Duodenal mucosa (tissue), 2 donors: ENCODE results near the gene CORO2B.

Experiments
- H3K27ac ChIP-seq: one replicate; pipeline ENCODE4 v1.7.0; 2013; ENCODE audit warnings: low read depth, low read length
- H3K27me3 ChIP-seq, 2 donors: one replicate each; pipeline ENCODE4 v1.7.0; 2013; ENCODE audit warnings: low read length in 2 of 2, control low read depth in 1 of 2; ENCODE audit not compliant: insufficient read depth in 2 of 2, control insufficient read depth in 1 of 2
- H3K36me3 ChIP-seq, 2 donors: one replicate each; pipeline ENCODE4 v1.7.0; 2013; ENCODE audit warnings: low read length in 2 of 2, control low read depth in 1 of 2; ENCODE audit not compliant: insufficient read depth in 2 of 2, control insufficient read depth in 1 of 2
- H3K4me1 ChIP-seq, 2 donors: one replicate each; pipeline ENCODE4 v1.7.0; 2013; ENCODE audit warnings: low read length in 2 of 2, control low read depth in 1 of 2; ENCODE audit not compliant: insufficient read depth in 2 of 2, control insufficient read depth in 1 of 2
- H3K4me3 ChIP-seq, 2 donors: one replicate each; pipeline ENCODE4 v1.7.0; 2013; ENCODE audit warnings: low read length in 2 of 2, low read depth in 1 of 2
- H3K9ac ChIP-seq, 2 donors: one replicate each; pipeline ENCODE4 v1.7.0; 2013; ENCODE audit warnings: low read length in 2 of 2, low read depth in 1 of 2
- H3K9me3 ChIP-seq, 2 donors: one replicate each; pipeline ENCODE4 v1.7.0; 2013; ENCODE audit warnings: low read length in 2 of 2, control low read depth in 1 of 2; ENCODE audit not compliant: control insufficient read depth in 1 of 2

CORO2B gene

GRCh38 chr15:68572309-68572708 is 6.5 kb upstream of the CORO2B start:
- H3K4me3 ChIP-seq = no peak overlapping the region
- H3K36me3 ChIP-seq = no peaks in the 10 kb centered on the region
- no peak overlapping the region for H3K27ac ChIP-seq
- peaks cover 23 to 33% of the 10 kb centered on the region in 2 donors for H3K27me3 ChIP-seq
- H3K4me1 ChIP-seq = no peaks in the 10 kb centered on the region
- H3K9me3 ChIP-seq = no peaks in the 10 kb centered on the region
- no peak overlapping the region for H3K9ac ChIP-seq

DNA sequence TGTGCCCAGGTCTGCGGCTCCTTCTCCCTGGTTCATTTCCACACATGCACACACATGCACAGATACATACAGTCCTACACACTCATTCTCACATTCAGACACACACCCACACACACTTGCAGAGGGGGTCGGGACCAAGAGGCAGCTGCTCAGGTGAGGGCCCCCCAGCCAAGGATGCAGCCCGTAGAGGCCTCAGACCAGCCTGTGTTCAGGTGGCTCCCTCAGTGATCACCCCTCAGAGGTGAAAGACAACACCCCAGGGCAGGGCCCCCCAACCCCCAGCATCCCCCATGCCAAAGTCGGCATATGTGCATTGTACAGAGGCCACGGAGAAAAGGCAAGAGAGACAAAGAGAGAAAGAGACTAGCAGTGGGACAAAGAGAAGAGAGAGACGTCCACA is 5.9 kb upstream of the CORO2B start:
- H3K27ac ChIP-seq = no peak overlapping the region
- no peak overlapping the region for H3K4me3 ChIP-seq
- H3K36me3 ChIP-seq = no peaks in the 10 kb centered on the region
- peaks cover 4 to 6% of the 10 kb centered on the region in 2 donors for H3K4me1 ChIP-seq
- H3K9ac ChIP-seq = no peak overlapping the region
- H3K27me3 ChIP-seq = peaks cover 28 to 36% of the 10 kb centered on the region in 2 donors
- no peaks in the 10 kb centered on the region for H3K9me3 ChIP-seq

DNA sequence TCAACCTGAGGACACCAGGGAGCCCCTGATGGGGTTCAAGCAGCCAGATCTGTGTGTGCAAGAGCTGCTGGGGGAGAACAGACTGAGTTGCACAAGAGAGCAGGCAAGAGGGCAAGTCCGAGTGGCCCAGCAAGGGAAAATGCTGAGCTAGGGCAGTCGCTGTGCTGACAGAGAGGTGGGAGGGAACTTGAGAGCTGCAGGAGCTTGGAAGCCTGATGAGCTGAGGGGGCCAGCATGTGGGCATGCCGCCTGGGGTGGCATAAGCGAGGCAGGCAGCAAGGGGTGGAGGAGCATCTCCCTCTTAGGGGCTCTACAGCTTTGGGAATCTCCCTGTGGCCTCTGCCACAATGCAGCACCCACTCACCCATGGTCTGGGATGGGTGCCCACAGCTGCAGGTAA is 4.7 kb upstream of the CORO2B start:
- Histone ChIP-seq H3K4me3 (no peak overlapping the region), H3K4me1 (peaks cover 8 to 12% of the 10 kb centered on the region in 2 donors), H3K27ac (no peak overlapping the region), H3K36me3 (no peaks in the 10 kb centered on the region), H3K9ac (no peak overlapping the region), H3K9me3 (no peaks in the 10 kb centered on the region), H3K27me3 (peaks cover 36 to 39% of the 10 kb centered on the region in 2 donors)

DNA sequence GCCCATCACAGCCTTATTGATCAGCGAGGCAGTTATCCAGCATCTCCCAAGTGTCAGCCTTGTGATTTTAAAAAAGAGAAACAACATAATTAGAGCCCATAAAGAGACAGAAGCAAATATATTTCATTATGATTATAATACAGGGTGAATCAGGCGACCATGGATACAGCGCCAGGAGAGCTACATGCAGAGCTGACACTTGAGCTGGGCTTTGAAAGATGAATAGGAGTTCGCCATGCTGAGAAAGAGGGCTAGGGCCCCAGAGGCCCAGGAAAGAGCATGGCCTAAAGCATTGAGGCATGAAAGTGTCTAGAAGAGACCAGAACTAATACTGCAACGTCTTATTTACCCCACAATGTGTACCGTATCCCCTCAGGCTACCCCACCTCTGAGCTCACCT is 4.2 kb upstream of the CORO2B start:
- Histone ChIP-seq H3K27ac (no peak overlapping the region), H3K9me3 (no peaks in the 10 kb centered on the region), H3K9ac (no peak overlapping the region), H3K4me3 (no peak overlapping the region), H3K4me1 (peaks cover 8 to 12% of the 10 kb centered on the region in 2 donors), H3K36me3 (no peaks in the 10 kb centered on the region), H3K27me3 (peaks cover 35 to 43% of the 10 kb centered on the region in 2 donors)

DNA sequence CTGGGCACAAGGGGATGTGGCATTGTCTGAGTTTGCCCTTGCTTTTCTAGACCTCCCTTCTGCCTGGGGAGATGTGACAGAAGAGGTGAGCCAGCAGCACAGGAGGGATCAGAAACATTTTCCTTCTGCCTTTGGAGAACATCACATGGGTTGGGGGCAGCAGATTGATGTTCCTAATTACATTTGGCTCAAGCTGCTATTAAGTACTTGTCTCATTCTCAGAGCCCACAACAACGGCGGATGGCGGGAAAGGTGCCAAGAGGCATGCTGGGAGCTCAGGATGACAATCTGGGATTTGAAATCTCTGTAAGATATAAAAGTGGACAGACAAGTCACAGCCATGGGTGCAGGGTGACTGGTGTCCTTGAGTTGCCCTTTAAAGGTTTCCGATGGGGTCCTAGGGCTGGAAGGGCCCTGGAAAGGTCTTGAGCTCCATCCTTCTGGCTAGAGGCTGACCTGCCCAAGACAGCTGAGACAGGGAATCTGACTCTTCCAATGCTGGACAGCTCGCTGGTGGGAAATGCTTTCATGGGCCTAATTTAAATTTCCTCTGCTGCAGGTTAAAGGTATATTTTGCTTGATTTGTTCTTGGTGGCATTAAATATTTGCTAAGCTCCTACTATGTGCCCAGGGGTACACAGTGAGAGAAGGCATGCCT is 2.4 kb upstream of the CORO2B start:
- Histone ChIP-seq H3K9ac (no peak overlapping the region), H3K4me1 (peaks cover 8 to 12% of the 10 kb centered on the region in 2 donors), H3K27me3 (peaks cover 43 to 53% of the 10 kb centered on the region in 2 donors), H3K4me3 (no peak overlapping the region), H3K36me3 (no peaks in the 10 kb centered on the region), H3K9me3 (no peaks in the 10 kb centered on the region), H3K27ac (no peak overlapping the region)

GRCh38 chr15:68578175-68578979 is 416 bp upstream of the CORO2B start:
- peaks cover 47 to 53% of the 10 kb centered on the region in 2 donors for H3K27me3 ChIP-seq
- H3K9ac ChIP-seq = no peak overlapping the region
- H3K27ac ChIP-seq = no peak overlapping the region
- no peaks in the 10 kb centered on the region for H3K9me3 ChIP-seq
- peaks cover 8 to 12% of the 10 kb centered on the region in 2 donors for H3K4me1 ChIP-seq
- H3K36me3 ChIP-seq = no peaks in the 10 kb centered on the region
- H3K4me3 ChIP-seq = peak overlapping the region; percentile 65 to 67

DNA sequence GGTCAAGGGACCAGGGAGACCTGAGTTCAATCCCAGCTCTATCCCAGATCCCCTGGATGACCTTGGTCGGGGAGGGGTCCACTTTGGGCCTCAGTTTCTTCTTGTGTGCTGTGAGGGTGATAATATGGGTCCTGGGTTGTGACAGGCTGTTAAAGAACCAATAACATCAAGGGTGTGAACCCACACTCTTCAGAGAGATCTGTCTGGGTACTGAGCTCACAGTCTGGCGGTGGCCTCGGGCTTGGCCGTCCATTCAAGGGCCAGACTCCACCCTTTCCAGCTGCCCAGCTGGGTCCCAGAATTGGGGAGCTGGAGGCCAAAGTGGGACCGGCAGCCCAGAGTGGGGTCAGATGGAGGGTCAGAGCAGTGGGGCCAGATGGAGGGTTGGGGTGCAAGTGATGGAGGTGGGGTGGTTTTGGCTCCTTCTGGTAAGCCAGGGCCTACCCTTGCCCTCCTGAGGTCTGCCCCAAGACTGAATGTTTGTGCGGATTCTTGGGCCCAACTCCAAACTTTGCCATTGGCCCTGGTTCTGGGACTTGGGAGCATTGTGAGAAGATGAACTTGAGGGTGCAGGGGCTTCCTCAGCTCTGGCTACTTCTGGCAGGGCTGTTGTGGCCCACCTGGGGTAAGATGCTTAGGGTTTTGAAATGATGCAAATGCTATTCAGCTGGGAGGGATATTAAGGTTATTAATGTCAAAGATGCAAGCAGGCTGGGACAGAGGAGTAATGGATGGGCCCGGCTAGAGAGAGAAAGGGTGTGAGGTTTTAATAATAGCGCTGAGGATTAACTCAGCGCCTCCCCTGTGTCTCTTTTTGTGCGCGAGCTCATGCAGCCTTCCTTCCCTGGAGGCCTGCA is 1.5 kb downstream of the CORO2B start:
- Histone ChIP-seq H3K9me3 (no peaks in the 10 kb centered on the region), H3K4me1 (peaks cover 8 to 12% of the 10 kb centered on the region in 2 donors), H3K9ac (no peak overlapping the region), H3K4me3 (no peak overlapping the region), H3K27me3 (peaks cover 44 to 47% of the 10 kb centered on the region in 2 donors), H3K36me3 (no peaks in the 10 kb centered on the region), H3K27ac (no peak overlapping the region)

GRCh38 chr15:68580883-68581155 is 2.0 kb downstream of the CORO2B start:
- Histone ChIP-seq H3K36me3 (no peaks in the 10 kb centered on the region), H3K4me1 (peaks cover 8 to 12% of the 10 kb centered on the region in 2 donors), H3K27me3 (peaks cover 41 to 47% of the 10 kb centered on the region in 2 donors), H3K9me3 (no peaks in the 10 kb centered on the region), H3K9ac (no peak overlapping the region), H3K27ac (no peak overlapping the region), H3K4me3 (no peak overlapping the region)

GRCh38 chr15:68581725-68582124 is 2.9 kb downstream of the CORO2B start:
- Histone ChIP-seq H3K27me3 (peaks cover 33 to 40% of the 10 kb centered on the region in 2 donors), H3K36me3 (no peaks in the 10 kb centered on the region), H3K9me3 (no peaks in the 10 kb centered on the region), H3K4me1 (peaks cover 8 to 12% of the 10 kb centered on the region in 2 donors), H3K4me3 (no peak overlapping the region), H3K27ac (no peak overlapping the region), H3K9ac (no peak overlapping the region)

GRCh38 chr15:68582236-68582635 is 3.4 kb downstream of the CORO2B start:
- no peak overlapping the region for H3K4me3 ChIP-seq
- H3K27me3 ChIP-seq = peaks cover 29 to 35% of the 10 kb centered on the region in 2 donors
- peaks cover 8 to 12% of the 10 kb centered on the region in 2 donors for H3K4me1 ChIP-seq
- no peak overlapping the region for H3K27ac ChIP-seq
- H3K36me3 ChIP-seq = no peaks in the 10 kb centered on the region
- H3K9me3 ChIP-seq = no peaks in the 10 kb centered on the region
- H3K9ac ChIP-seq = no peak overlapping the region
